Measurements from ENCODE around the gene HMGCR. TPM values are rescaled to one million over a fixed set of nuclear protein-coding genes. Genes with fewer than 3 reads are reported as not detected.

Gene HMGCR
- total and polyA plus RNA-seq, 12 donors, result 1.9 to 16.3 (median 11.0) TPM

DNA sequence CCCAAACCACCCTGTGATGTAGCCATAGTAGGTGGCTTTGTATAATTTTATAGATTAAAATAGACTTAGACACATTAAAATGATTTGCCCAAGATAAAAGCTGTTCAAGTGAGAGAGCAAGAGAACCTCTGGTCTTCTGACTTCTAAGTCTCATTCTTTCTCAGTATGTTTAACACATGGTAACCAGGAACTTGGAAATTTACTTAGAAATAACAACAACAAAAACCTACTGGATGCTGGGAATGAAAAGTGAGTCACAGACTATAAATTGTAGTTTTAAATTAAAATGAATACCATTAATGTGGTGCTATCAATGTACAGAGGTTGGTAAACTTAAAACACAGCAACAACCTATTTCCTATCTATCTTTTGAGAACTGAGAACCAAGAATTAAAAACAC, 30.4 kb downstream of the HMGCR start:
- ATAC-seq (no peak), DNase-seq (no peak)
- peaks cover 0 to 32% (median 0%) of the 10 kb centered on the region in 9 donors for H3K36me3 ChIP-seq
- intact Hi-C loops (cut with DNase I), result no loop called here
- peaks cover 0 to 6% (median 0%) of the 10 kb centered on the region in 9 donors for H3K4me1 ChIP-seq
- H3K27ac ChIP-seq, result no peak overlapping the region
- TF ChIP-seq, protein P1, sequence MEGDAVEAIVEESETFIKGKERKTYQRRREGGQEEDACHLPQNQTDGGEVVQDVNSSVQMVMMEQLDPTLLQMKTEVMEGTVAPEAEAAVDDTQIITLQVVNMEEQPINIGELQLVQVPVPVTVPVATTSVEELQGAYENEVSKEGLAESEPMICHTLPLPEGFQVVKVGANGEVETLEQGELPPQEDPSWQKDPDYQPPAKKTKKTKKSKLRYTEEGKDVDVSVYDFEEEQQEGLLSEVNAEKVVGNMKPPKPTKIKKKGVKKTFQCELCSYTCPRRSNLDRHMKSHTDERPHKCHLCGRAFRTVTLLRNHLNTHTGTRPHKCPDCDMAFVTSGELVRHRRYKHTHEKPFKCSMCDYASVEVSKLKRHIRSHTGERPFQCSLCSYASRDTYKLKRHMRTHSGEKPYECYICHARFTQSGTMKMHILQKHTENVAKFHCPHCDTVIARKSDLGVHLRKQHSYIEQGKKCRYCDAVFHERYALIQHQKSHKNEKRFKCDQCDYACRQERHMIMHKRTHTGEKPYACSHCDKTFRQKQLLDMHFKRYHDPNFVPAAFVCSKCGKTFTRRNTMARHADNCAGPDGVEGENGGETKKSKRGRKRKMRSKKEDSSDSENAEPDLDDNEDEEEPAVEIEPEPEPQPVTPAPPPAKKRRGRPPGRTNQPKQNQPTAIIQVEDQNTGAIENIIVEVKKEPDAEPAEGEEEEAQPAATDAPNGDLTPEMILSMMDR (IDR thresholded peaks at IDR 0.05), result no peak
- no peak overlapping the region for H3K4me3 ChIP-seq
- H3K9me3 ChIP-seq, result no peaks in the 10 kb centered on the region
- H3K27me3 ChIP-seq, result no peaks in the 10 kb centered on the region

DNA sequence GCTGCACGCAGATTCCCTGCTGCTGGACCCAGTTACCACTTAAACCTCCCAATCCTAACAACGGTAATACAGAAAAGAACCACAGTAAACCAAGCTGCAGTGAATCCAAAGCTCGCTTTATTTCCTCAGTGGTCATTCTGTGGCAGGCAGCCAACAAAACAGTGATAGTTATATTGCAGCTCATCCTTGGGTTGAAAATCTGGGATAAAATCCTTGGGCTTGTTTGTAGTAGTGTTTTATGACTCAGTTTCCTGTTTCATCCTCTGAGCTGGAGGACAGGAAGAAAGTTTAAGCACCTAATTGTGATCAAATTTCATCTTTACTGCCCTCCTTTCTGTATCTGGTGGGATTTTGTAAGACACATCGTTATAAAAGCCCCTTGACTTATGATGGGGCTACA, 31.4 kb downstream of the HMGCR start:
- Histone ChIP-seq H3K9me3 (no peaks in the 10 kb centered on the region), H3K27ac (no peak overlapping the region), H3K27me3 (no peaks in the 10 kb centered on the region), H3K4me1 (peaks cover 0 to 2% (median 0%) of the 10 kb centered on the region in 9 donors), H3K36me3 (peaks cover 0 to 33% (median 0%) of the 10 kb centered on the region in 9 donors), H3K4me3 (no peak overlapping the region)
- ATAC-seq (no peak), DNase-seq (no peak)
- TF ChIP-seq, protein P1 (IDR thresholded peaks at IDR 0.05), result no peak
- intact Hi-C loops (cut with DNase I), result no loop called here
- WGBS, 2 donors, result 74 to 80% methylated on average over 4 of the region's 4 CpGs

DNA sequence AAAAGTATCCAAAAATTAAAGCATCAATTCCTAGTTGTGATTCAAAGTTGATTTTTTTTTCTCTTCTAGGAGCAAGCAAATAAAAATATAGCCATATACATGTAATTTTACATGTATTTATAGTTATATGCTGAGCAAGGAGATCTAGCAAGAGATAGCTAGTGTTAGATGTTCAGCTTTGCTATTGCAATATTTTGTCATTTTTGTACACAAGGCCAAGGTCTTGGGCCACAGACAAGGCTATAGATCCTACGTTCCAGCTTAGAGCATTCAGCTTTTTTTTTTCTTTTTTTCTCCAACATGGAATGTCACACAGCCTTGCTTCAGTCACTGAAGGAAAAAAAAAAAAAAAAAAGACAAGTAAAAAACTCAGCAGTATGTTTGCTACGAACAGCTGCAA, 36.8 kb downstream of the HMGCR start:
- ATAC-seq, result no peak
- TF ChIP-seq, protein P1 (IDR thresholded peaks at IDR 0.05), result no peak
- Histone ChIP-seq H3K9me3 (no peaks in the 10 kb centered on the region), H3K4me1 (no peaks in the 10 kb centered on the region), H3K36me3 (peaks cover 0 to 85% (median 21%) of the 10 kb centered on the region in 9 donors), H3K27ac (no peak overlapping the region), H3K27me3 (no peaks in the 10 kb centered on the region), H3K4me3 (no peak overlapping the region)
- no peak for DNase-seq
- intact Hi-C loops (cut with DNase I), result no loop called here
- WGBS, 2 donors, result 78 to 82% methylated on average over 2 of the region's 2 CpGs

DNA sequence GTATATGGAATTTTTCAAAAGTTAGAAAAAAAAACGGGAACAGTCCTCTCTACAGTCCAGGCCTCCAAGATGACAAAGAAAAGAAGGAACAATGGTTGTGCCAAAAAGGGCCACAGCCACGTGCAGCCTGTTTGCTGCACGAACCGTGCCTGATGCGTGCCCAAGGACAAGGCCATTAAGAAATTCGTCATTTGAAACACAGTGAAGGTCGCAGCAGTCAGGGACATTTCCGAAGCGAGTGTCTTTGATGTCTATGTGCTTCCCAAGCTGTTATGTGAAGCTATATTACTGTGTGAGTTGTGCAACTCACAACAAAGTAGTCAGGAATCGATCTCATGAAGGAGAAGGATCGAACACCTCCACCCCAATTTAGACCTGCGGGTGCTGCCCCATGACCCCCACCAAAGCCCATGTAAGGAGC, 37.4 kb downstream of the HMGCR start:
- TF ChIP-seq, protein P1 (IDR thresholded peaks at IDR 0.05), result no peak
- 87% methylated on average over 12 of the region's 12 CpGs for WGBS, 2 donors
- Histone ChIP-seq H3K9me3 (no peaks in the 10 kb centered on the region), H3K27ac (no peak overlapping the region), H3K4me3 (no peak overlapping the region), H3K4me1 (no peaks in the 10 kb centered on the region), H3K27me3 (no peaks in the 10 kb centered on the region), H3K36me3 (peaks cover 0 to 85% (median 26%) of the 10 kb centered on the region in 9 donors)
- no peak for DNase-seq
- intact Hi-C loops (cut with DNase I), result no loop called here
- ATAC-seq, result no peak

Measured in heart right ventricle (tissue), 16 donors.